Endothelial cell of umbilical vein (primary cell): ENCODE data around the gene TMEM135. TPM values are rescaled to one million over a fixed set of nuclear protein-coding genes. Genes with fewer than 3 reads are reported as not detected.

Experiments
- BruUV-seq: library from RNA; stranded (reverse); fragments of 400-500 nt; replicated peaks from 2 replicates; lab custom pipeline; 2021; lab: Mats Ljungman, UMichigan
- CTCF ChIA-PET: fragments of 300-600, 350-600 bp; sonication (Branson Sonifier 250); formaldehyde crosslinking; loops from one replicate; lab custom pipeline; 2021; ENCODE audit warnings: antibody characterized with exemption, inconsistent platforms; lab: Charles Lee
- POLR2A ChIA-PET: fragments of 300-600, 350-600 bp; sonication (Branson Sonifier 250); formaldehyde crosslinking; loops from one replicate; lab custom pipeline; 2021; ENCODE audit warnings: antibody characterized with exemption, inconsistent platforms; lab: Charles Lee
- DNase-seq: peaks from one replicate; pipeline ENCODE4 v3.0.0-alpha.2; 2011; ENCODE audit warnings: low read depth, low spot score
- FAIRE-seq: peaks from 2 replicates; lab custom pipeline; 2011; peaks lifted over from hg19 to GRCh38; lab: Jason Lieb, UNC
- H2AFZ ChIP-seq: 2 replicates; pipeline ENCODE4 v1.6.0; 2012; ENCODE audit warnings: low read depth, low read length, control low read depth, inconsistent platforms
- H3K27ac ChIP-seq: 2 replicates; pipeline ENCODE4 v1.5.1; 2011; ENCODE audit warnings: low read depth, mild to moderate bottlenecking, control low read depth, low read length, moderate library complexity; ENCODE audit not compliant: insufficient read depth
- H3K27me3 ChIP-seq, 2 experiments: 2 replicates each; pipeline versions ENCODE4 v1.6.0 to v1.6.1; 2011; ENCODE audit warnings: low read length in 2 of 2, mixed read lengths in 1 of 2; ENCODE audit not compliant: control insufficient read depth in 2 of 2, insufficient read depth in 2 of 2
- H3K36me3 ChIP-seq, 2 experiments: 2 replicates in 1 of 2; 3 replicates in 1 of 2; pipeline ENCODE4 v1.5.1; 2011; ENCODE audit warnings: low read length in 2 of 2, mild to moderate bottlenecking in 1 of 2, moderate library complexity in 1 of 2; ENCODE audit not compliant: control insufficient read depth in 2 of 2, insufficient read depth in 2 of 2; ENCODE audit errors: extremely low read depth in 1 of 2
- H3K4me1 ChIP-seq: 3 replicates; pipeline ENCODE4 v1.5.1; 2011; ENCODE audit warnings: mild to moderate bottlenecking, low read length; ENCODE audit not compliant: control insufficient read depth, insufficient read depth; ENCODE audit errors: extremely low read depth
- H3K4me2 ChIP-seq: 2 replicates; pipeline ENCODE4 v1.6.1; 2011; ENCODE audit warnings: low read length, control low read depth, mixed read lengths; ENCODE audit not compliant: insufficient read depth
- H3K4me3 ChIP-seq, 3 experiments: fragments of 200-600 bp in 1 of 3; sonication (generic), shearing (Covaris generic) in 1 of 3; replicated peaks in 1 of 3; 2 replicates each; pipeline ENCODE4 v1.5.1; 2011 to 2016; ENCODE audit warnings: control low read depth in 3 of 3, low read length in 3 of 3, mild to moderate bottlenecking in 2 of 3, inconsistent platforms in 1 of 3, low read depth in 1 of 3, moderate library complexity in 1 of 3; ENCODE audit not compliant: insufficient read depth in 1 of 3
- H3K79me2 ChIP-seq: 2 replicates; pipeline ENCODE4 v1.6.0; 2012; ENCODE audit warnings: low read length, inconsistent platforms; ENCODE audit not compliant: control insufficient read depth, insufficient read depth
- H3K9ac ChIP-seq: replicated peaks from 2 replicates; pipeline ENCODE3; 2011; ENCODE audit warnings: low read length, control low read depth; ENCODE audit not compliant: insufficient read depth; ENCODE audit errors: extremely low read depth
- H3K9me1 ChIP-seq: replicated peaks from 3 replicates; pipeline ENCODE4 v1.6.0; 2011; ENCODE audit warnings: mild to moderate bottlenecking, low read length; ENCODE audit not compliant: control insufficient read depth, insufficient read depth; ENCODE audit errors: extremely low read depth
- H3K9me3 ChIP-seq: replicated peaks from 2 replicates; pipeline ENCODE4 v1.5.1; 2012; ENCODE audit warnings: low read length, inconsistent platforms; ENCODE audit not compliant: control insufficient read depth, insufficient read depth
- H4K20me1 ChIP-seq: replicated peaks from 2 replicates; pipeline ENCODE3; 2011; ENCODE audit warnings: mild to moderate bottlenecking, low read length; ENCODE audit not compliant: control insufficient read depth, insufficient read depth; ENCODE audit errors: extremely low read depth
- FOS ChIP-seq: IDR thresholded peaks from 2 replicates; pipeline ENCODE4 v1.6.1; 2011; ENCODE audit warnings: mild to moderate bottlenecking, low read length, moderate library complexity, borderline replicate concordance; ENCODE audit not compliant: insufficient read depth
- GATA2 ChIP-seq: IDR thresholded peaks from 2 replicates; pipeline ENCODE4 v1.7.0; 2011; ENCODE audit warnings: low read depth, mild to moderate bottlenecking, moderate library complexity, mixed read lengths, low read length; ENCODE audit not compliant: insufficient read length, insufficient read depth
- JUN ChIP-seq: IDR thresholded peaks from 2 replicates; pipeline ENCODE4 v1.6.1; 2011; ENCODE audit warnings: borderline replicate concordance, low read depth; ENCODE audit not compliant: insufficient read length, insufficient read depth
- POLR2A ChIP-seq: IDR thresholded peaks from 2 replicates; pipeline ENCODE4 v1.6.1; 2012; ENCODE audit warnings: low read depth, mild to moderate bottlenecking, control low read depth, low read length
- POLR2AphosphoS5 ChIP-seq: IDR thresholded peaks from 2 replicates; pipeline ENCODE4 v1.6.1; 2012; ENCODE audit warnings: low read depth, mild to moderate bottlenecking, control low read depth, low read length, moderate library complexity; ENCODE audit not compliant: insufficient read depth
- dilution Hi-C: fragments of 300-500 bp; cut with MboI; formaldehyde crosslinking; loops from one replicate; pipeline ENCODE4 v1.15.0; 2019; ENCODE audit warnings: low sequenced_read_pairs; ENCODE audit not compliant: extremely low pct_ligation_motif_present
- intact Hi-C: fragments of 100-400 bp; cut with micrococcal nuclease; formaldehyde crosslinking; loops from one replicate; pipeline ENCODE4 v1.10.0; 2022
- polyA plus RNA-seq, 4 experiments: library from polyadenylated mRNA; depleted of rRNA in 3 of 4; stranded (reverse) in 3 of 4; unstranded in 1 of 4; fragments of >200 nt; gene quantifications; 2 replicates each; pipeline versions ENCODE4 v1.2.1 to v1.2.3, GENCODE V29; 2011 to 2012; ENCODE audit warnings: missing spikeins in 1 of 4
- total RNA-seq: library from RNA; stranded (reverse); gene quantifications from 2 replicates; pipeline ENCODE4 v1.2.3, GENCODE V29; 2021
- TF ChIP-seq, protein P1 (sequence below), 2 donors: IDR thresholded peaks; 1 replicate in 1 of 2; 2 replicates in 1 of 2; pipeline ENCODE4 v1.5.1; 2011; ENCODE audit warnings: low read length in 2 of 2, mild to moderate bottlenecking in 2 of 2, moderate library complexity in 2 of 2, control low read depth in 1 of 2, inconsistent platforms in 1 of 2, low read depth in 1 of 2; ENCODE audit not compliant: insufficient read depth in 1 of 2; ENCODE audit errors: extremely low read depth in 1 of 2

Gene TMEM135
- total and polyA plus RNA-seq, 2 donors (not counting 3 experiments of a cell fraction or from before 2014, with no cell fraction given), result 12.3 to 33.2 TPM

DNA sequence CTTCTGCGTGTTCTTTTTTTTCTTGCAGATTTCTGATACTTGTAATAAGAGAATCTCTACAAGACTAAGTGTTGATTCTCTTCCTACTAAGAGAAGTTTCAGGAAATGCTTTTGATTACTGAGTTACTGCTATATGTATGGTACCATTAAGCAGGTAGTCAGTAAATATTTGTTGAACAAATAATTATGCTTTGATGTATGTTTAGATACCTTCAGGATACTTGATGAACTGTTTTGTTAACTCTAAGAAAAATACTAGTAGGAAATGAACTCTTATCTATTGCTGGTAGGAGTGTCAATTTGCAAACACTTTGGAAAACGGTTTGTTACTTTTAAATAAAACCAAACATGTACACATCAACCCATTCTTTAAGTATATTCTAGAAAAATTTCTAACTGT is 90.6 kb downstream of the TMEM135 start:
- ChIA-PET CTCF (interaction anchor here (0.9 kb wide), 1 partner anchor 15 kb away, joined by 3 read pairs; no protein-coding TSS in a partner anchor), POLR2A (no interaction called here)
- Histone ChIP-seq H3K27me3 (no peaks in the 10 kb centered on the region), H3K4me3 (no peak overlapping the region), H3K27ac (no peak overlapping the region), H3K9me1 (no peaks in the 10 kb centered on the region), H3K9me3 (no peaks in the 10 kb centered on the region), H3K9ac (no peak overlapping the region), H3K4me1 (no peaks in the 10 kb centered on the region), H4K20me1 (no peaks in the 10 kb centered on the region), H2AFZ (no peak overlapping the region), H3K4me2 (no peak overlapping the region), H3K79me2 (no peaks in the 10 kb centered on the region), H3K36me3 (no peaks in the 10 kb centered on the region)
- no peak for FAIRE-seq
- intact Hi-C loops (no loop called here), dilution Hi-C loops (no loop called here)
- BruUV-seq, result no TSS peak
- no peak for DNase-seq
- no peak for TF ChIP-seq POLR2AphosphoS5
- TF ChIP-seq GATA2, result no peak

DNA sequence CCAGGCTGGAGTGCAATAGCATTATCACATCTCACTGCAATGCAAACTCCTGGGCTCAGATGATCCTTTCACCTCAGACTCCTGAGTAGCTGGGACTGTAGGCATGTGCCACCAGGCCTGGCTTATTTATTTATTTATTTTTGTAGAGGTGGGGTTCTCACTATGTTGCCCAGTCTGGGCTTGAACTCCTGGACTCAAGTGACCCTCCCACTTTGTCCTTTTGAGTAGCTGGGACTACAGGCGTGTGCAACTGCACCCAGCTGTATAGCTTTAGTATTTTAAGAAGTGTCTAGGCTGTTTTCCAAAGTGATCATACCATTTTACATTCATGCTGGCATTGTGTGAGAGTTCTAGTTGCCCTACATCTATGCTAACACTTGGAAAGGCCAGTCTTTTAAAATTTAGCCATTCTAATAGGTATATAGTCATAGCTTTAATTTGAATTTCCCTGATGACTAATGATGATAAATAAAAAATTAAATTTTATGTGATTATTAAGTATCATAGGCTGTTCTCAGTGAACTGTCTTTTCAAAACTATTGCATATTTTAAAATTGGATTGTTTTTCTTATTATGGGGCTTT is 96.9 kb downstream of the TMEM135 start:
- POLR2A ChIA-PET, result no interaction called here
- TF ChIP-seq POLR2A, result no peak
- TF ChIP-seq, protein P1, sequence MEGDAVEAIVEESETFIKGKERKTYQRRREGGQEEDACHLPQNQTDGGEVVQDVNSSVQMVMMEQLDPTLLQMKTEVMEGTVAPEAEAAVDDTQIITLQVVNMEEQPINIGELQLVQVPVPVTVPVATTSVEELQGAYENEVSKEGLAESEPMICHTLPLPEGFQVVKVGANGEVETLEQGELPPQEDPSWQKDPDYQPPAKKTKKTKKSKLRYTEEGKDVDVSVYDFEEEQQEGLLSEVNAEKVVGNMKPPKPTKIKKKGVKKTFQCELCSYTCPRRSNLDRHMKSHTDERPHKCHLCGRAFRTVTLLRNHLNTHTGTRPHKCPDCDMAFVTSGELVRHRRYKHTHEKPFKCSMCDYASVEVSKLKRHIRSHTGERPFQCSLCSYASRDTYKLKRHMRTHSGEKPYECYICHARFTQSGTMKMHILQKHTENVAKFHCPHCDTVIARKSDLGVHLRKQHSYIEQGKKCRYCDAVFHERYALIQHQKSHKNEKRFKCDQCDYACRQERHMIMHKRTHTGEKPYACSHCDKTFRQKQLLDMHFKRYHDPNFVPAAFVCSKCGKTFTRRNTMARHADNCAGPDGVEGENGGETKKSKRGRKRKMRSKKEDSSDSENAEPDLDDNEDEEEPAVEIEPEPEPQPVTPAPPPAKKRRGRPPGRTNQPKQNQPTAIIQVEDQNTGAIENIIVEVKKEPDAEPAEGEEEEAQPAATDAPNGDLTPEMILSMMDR (IDR thresholded peaks at IDR 0.05; ENCODE audit: extremely low read depth in 1 of 2, insufficient read depth in 1 of 2, low read depth in 1 of 2, low read length in 2 of 2), result no peak
- TF ChIP-seq JUN, result no peak
- TF ChIP-seq POLR2AphosphoS5, result no peak
- no peak for TF ChIP-seq FOS

More for the DNA sequence above, 96.9 kb downstream of the TMEM135 start:
- DNase-seq (no peak), FAIRE-seq (no peak)
- Histone ChIP-seq H2AFZ (no peak overlapping the region), H3K27ac (no peak overlapping the region), H3K79me2 (no peaks in the 10 kb centered on the region), H3K4me1 (no peaks in the 10 kb centered on the region), H3K9me1 (no peaks in the 10 kb centered on the region), H3K9me3 (no peaks in the 10 kb centered on the region), H3K27me3 (no peaks in the 10 kb centered on the region), H3K4me3 (no peak overlapping the region), H4K20me1 (no peaks in the 10 kb centered on the region), H3K4me2 (no peak overlapping the region), H3K36me3 (no peaks in the 10 kb centered on the region), H3K9ac (no peak overlapping the region)
- intact Hi-C loops, result no loop called here
- BruUV-seq, result no TSS peak
- dilution Hi-C loops, result no loop called here
- CTCF ChIA-PET, result interaction anchor here (1.0 to 2.1 kb wide), 2 partner anchors 8 to 9 kb away, joined by 3 to 6 read pairs; no protein-coding TSS in a partner anchor
